ENCODE results near the gene UBE2D3. TPM values are rescaled to one million over a fixed set of nuclear protein-coding genes. Genes with fewer than 3 reads are reported as not detected.

Gene UBE2D3
- total RNA-seq, 1 donor from 2014 or later = 288 TPM

- peaks cover 44% of the 10 kb centered on the region for H3K4me1 Mint-ChIP-seq (ENCODE audit: unreplicated experiment)
- H3K4me3 Mint-ChIP-seq = peak overlapping the region; percentile 19
- H3K27me3 Mint-ChIP-seq = no peaks in the 10 kb centered on the region
- peaks cover 58% of the 10 kb centered on the region for H3K36me3 Mint-ChIP-seq
- no peak for DNase-seq (ENCODE audit: extremely low spot score, unreplicated experiment)
- H3K27ac Mint-ChIP-seq = peak overlapping the region; percentile 53
- no peaks in the 10 kb centered on the region for H3K9me3 Mint-ChIP-seq
- no peak for TF ChIP-seq CTCF (conservative IDR thresholded peaks at IDR 0.05)
Measured at GRCh38 chr4:102815981-102816380, 11.4 kb downstream of the UBE2D3 start.

- Mint-ChIP-seq H3K36me3 (peaks cover 38% of the 10 kb centered on the region), H3K4me3 (no peak overlapping the region), H3K27ac (peak overlapping the region; percentile 12), H3K4me1 (ENCODE audit: unreplicated experiment) (peaks cover 11% of the 10 kb centered on the region), H3K27me3 (no peaks in the 10 kb centered on the region), H3K9me3 (no peaks in the 10 kb centered on the region)
- TF ChIP-seq CTCF (conservative IDR thresholded peaks at IDR 0.05) = no peak
- no peak for DNase-seq (ENCODE audit: extremely low spot score, unreplicated experiment)
Measured at GRCh38 chr4:102809691-102810090, 17.7 kb downstream of the UBE2D3 start.

GRCh38 chr4:102809190-102809589, 18.2 kb downstream of the UBE2D3 start:
- Mint-ChIP-seq H3K36me3 (peaks cover 38% of the 10 kb centered on the region), H3K9me3 (no peaks in the 10 kb centered on the region), H3K27me3 (no peaks in the 10 kb centered on the region), H3K4me1 (ENCODE audit: unreplicated experiment) (peaks cover 11% of the 10 kb centered on the region), H3K27ac (no peak overlapping the region), H3K4me3 (no peak overlapping the region)
- DNase-seq (ENCODE audit: extremely low spot score, unreplicated experiment) = no peak
- no peak for TF ChIP-seq CTCF (conservative IDR thresholded peaks at IDR 0.05)

- DNase-seq (ENCODE audit: extremely low spot score, unreplicated experiment) = no peak
- Mint-ChIP-seq H3K4me1 (ENCODE audit: unreplicated experiment) (peaks cover 11% of the 10 kb centered on the region), H3K27ac (no peak overlapping the region), H3K27me3 (no peaks in the 10 kb centered on the region), H3K9me3 (no peaks in the 10 kb centered on the region), H3K36me3 (peaks cover 33% of the 10 kb centered on the region), H3K4me3 (no peak overlapping the region)
- TF ChIP-seq CTCF (conservative IDR thresholded peaks at IDR 0.05) = no peak
Measured at GRCh38 chr4:102808009-102808408, 19.3 kb downstream of the UBE2D3 start.

- Mint-ChIP-seq H3K36me3 (peaks cover 31% of the 10 kb centered on the region), H3K4me1 (ENCODE audit: unreplicated experiment) (peaks cover 11% of the 10 kb centered on the region), H3K27me3 (no peaks in the 10 kb centered on the region), H3K9me3 (no peaks in the 10 kb centered on the region), H3K4me3 (no peak overlapping the region), H3K27ac (no peak overlapping the region)
- DNase-seq (ENCODE audit: extremely low spot score, unreplicated experiment) = no peak
- no peak for TF ChIP-seq CTCF (conservative IDR thresholded peaks at IDR 0.05)
Measured at GRCh38 chr4:102807345-102807744, 20.0 kb downstream of the UBE2D3 start.

- no peak for DNase-seq (ENCODE audit: extremely low spot score, unreplicated experiment)
- no peak for TF ChIP-seq CTCF (conservative IDR thresholded peaks at IDR 0.05)
- Mint-ChIP-seq H3K4me1 (ENCODE audit: unreplicated experiment) (no peaks in the 10 kb centered on the region), H3K27ac (no peak overlapping the region), H3K27me3 (no peaks in the 10 kb centered on the region), H3K4me3 (no peak overlapping the region), H3K36me3 (peaks cover 38% of the 10 kb centered on the region), H3K9me3 (no peaks in the 10 kb centered on the region)
Measured at GRCh38 chr4:102799816-102800215, 27.5 kb downstream of the UBE2D3 start.
